Mammary microvascular endothelial cell (primary cell): Measurements from ENCODE around the gene PHC3. TPM values are rescaled to one million over a fixed set of nuclear protein-coding genes. Genes with fewer than 3 reads are reported as not detected.

ENCODE experiments used
- total RNA-seq: library from RNA; depleted of rRNA; stranded (reverse); fragments of >200 nt; gene quantifications from 2 replicates; pipeline ENCODE4 v1.2.3, GENCODE V29; 2015

Gene PHC3
- total RNA-seq = 13.3 and 17.2 TPM in 2 replicates

GRCh38 chr3:170180908-170181885 lies at the start of gene PHC3:
PHC3 (minus strand) TSS chr3:170181733; CDS start chr3:170181715, 18 bp downstream.

DNA sequence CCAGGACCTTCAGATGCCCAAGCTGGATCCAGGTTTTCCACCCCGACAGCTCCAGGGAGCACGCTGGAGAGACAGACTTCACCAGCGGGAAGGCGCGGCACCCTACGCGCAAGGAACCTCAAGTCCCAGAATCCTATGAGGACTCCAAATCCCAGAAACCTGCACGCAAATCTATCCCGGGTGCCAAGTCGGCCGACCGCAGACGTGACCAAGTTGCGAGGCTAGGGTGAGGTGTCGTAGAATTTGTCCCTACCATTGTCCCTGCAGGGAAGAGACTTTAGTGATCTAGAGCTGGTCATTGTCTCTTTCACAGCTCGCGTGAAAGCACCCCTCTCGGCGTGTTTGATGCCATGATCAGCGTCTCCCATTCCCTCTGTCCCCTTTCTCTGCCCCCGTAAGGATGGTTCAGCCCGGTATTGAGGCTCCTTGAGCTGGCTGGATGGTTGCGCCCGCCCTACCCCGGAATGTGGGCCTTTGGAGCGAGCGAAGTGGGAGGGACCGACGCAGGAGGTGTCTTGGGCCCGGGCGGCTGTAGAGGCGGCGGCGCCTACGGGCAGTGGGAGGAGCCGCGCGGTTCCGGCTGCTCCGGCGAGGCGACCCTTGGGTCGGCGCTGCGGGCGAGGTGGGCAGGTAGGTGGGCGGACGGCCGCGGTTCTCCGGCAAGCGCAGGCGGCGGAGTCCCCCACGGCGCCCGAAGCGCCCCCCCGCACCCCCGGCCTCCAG lies 40.6 kb upstream of the PHC3 start, which contains the start of gene PRKCI:
TSS of gene PRKCI (plus strand) at position 501 of the 723 bp plus-strand sequence. CDS start 246 bp downstream, outside the sequence.

Other genes starting within 250 kb of the PHC3 start
- gene SEC62, start 214.9 kb downstream of the PHC3 start, total RNA-seq = 17.3 and 23.4 TPM in 2 replicates
- 8.7 and 9.1 TPM in 2 replicates for gene GPR160, start 143.7 kb downstream of the PHC3 start, total RNA-seq
- 18.5 and 20.5 TPM in 2 replicates for gene PRKCI, start 40.7 kb upstream of the PHC3 start, total RNA-seq
- 14.7 and 15.8 TPM in 2 replicates for gene SKIL, start 176.0 kb upstream of the PHC3 start, total RNA-seq
- gene CLDN11, start 237.1 kb upstream of the PHC3 start, total RNA-seq = 446 and 509 TPM in 2 replicates